Measurements from ENCODE around the gene WBP1.

Gene WBP1

GRCh38 chr2:74504591-74504990, 46.4 kb downstream of the WBP1 start:
- Histone ChIP-seq H3K27me3 (ENCODE audit: control insufficient read depth, insufficient read depth, low read length) (peaks cover 83% of the 10 kb centered on the region), H3K36me3 (ENCODE audit: control insufficient read depth, insufficient read depth, low read length) (peaks cover 4% of the 10 kb centered on the region), H3K9ac (ENCODE audit: low read depth, low read length) (no peak overlapping the region), H3K4me1 (ENCODE audit: control insufficient read depth, insufficient read depth, low read length) (peaks cover 3% of the 10 kb centered on the region), H3K4me3 (ENCODE audit: low read depth, low read length) (peak overlapping the region; percentile 48), H3K9me3 (ENCODE audit: control insufficient read depth, insufficient read depth, low read length) (no peaks in the 10 kb centered on the region)

- H3K4me3 ChIP-seq (ENCODE audit: low read depth, low read length), result no peak overlapping the region
- no peak overlapping the region for H3K9ac ChIP-seq (ENCODE audit: low read depth, low read length)
Observed at GRCh38 chr2:74505448-74506246, 47.4 kb downstream of the WBP1 start.

GRCh38 chr2:74507145-74507925, 49.1 kb downstream of the WBP1 start, which contains the start of gene PCGF1:
Gene PCGF1 (minus strand): TSS chr2:74507695. CDS start chr2:74507668, 27 bp downstream.
- peaks cover 83% of the 10 kb centered on the region for H3K27me3 ChIP-seq (ENCODE audit: control insufficient read depth, insufficient read depth, low read length)
- peaks cover 3% of the 10 kb centered on the region for H3K4me1 ChIP-seq (ENCODE audit: control insufficient read depth, insufficient read depth, low read length)
- H3K4me3 ChIP-seq (ENCODE audit: low read depth, low read length), result peak within 1 kb of the TSS; percentile 93
- no peaks in the 10 kb centered on the region for H3K9me3 ChIP-seq (ENCODE audit: control insufficient read depth, insufficient read depth, low read length)
- H3K36me3 ChIP-seq (ENCODE audit: control insufficient read depth, insufficient read depth, low read length), result peaks cover 4% of the 10 kb centered on the region
- peak within 1 kb of the TSS; percentile 84 for H3K9ac ChIP-seq (ENCODE audit: low read depth, low read length)

More at GRCh38 chr2:74505448-74506246, 47.4 kb downstream of the WBP1 start:
- Histone ChIP-seq H3K4me1 (ENCODE audit: control insufficient read depth, insufficient read depth, low read length) (peaks cover 3% of the 10 kb centered on the region), H3K36me3 (ENCODE audit: control insufficient read depth, insufficient read depth, low read length) (peaks cover 4% of the 10 kb centered on the region), H3K27me3 (ENCODE audit: control insufficient read depth, insufficient read depth, low read length) (peaks cover 83% of the 10 kb centered on the region), H3K9me3 (ENCODE audit: control insufficient read depth, insufficient read depth, low read length) (no peaks in the 10 kb centered on the region)

GRCh38 chr2:74507926-74508520, 49.8 kb downstream of the WBP1 start:
- Histone ChIP-seq H3K27me3 (ENCODE audit: control insufficient read depth, insufficient read depth, low read length) (peaks cover 83% of the 10 kb centered on the region), H3K9me3 (ENCODE audit: control insufficient read depth, insufficient read depth, low read length) (no peaks in the 10 kb centered on the region), H3K9ac (ENCODE audit: low read depth, low read length) (peak overlapping the region; percentile 81), H3K4me1 (ENCODE audit: control insufficient read depth, insufficient read depth, low read length) (peaks cover 3% of the 10 kb centered on the region), H3K4me3 (ENCODE audit: low read depth, low read length) (peak overlapping the region; percentile 93), H3K36me3 (ENCODE audit: control insufficient read depth, insufficient read depth, low read length) (peaks cover 4% of the 10 kb centered on the region)

- Histone ChIP-seq H3K36me3 (ENCODE audit: control insufficient read depth, insufficient read depth, low read length) (peaks cover 3% of the 10 kb centered on the region), H3K27me3 (ENCODE audit: control insufficient read depth, insufficient read depth, low read length) (peaks cover 82% of the 10 kb centered on the region), H3K9me3 (ENCODE audit: control insufficient read depth, insufficient read depth, low read length) (no peaks in the 10 kb centered on the region), H3K4me3 (ENCODE audit: low read depth, low read length) (no peak overlapping the region), H3K4me1 (ENCODE audit: control insufficient read depth, insufficient read depth, low read length) (peaks cover 3% of the 10 kb centered on the region), H3K9ac (ENCODE audit: low read depth, low read length) (no peak overlapping the region)
Observed at GRCh38 chr2:74510272-74510671, 52.0 kb downstream of the WBP1 start.

Measured in iPS-15b (cell line).